ENCODE data around the gene ASB3.

DNA sequence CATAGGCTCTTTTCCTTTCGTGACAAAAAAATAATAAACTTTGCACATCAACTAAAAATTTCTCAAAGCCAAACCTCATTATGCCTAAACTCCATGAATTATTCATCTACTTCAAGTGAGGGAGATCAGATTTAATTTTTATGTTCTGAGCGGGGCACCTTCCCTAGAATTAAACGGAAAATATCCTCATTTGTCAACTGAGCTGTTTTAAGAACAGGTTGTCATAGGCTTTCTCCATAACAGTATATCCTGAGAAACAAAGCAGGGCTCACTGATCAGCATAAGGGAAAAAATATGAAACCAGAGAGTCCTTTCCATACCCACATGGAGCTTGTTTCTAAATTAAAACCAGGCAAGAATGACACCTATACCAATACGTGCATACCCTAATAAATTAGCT, 150.6 kb downstream of the ASB3 start:
- TF ChIP-seq POLR2AphosphoS2 (conservative IDR thresholded peaks at IDR 0.05; ENCODE audit: low read length) (no peak), CTCF (IDR thresholded peaks at IDR 0.05) (no peak), BCL3 (IDR thresholded peaks at IDR 0.05) (no peak), HMGXB4 (CRISPR knock-in tag; IDR thresholded peaks at IDR 0.05; ENCODE audit: borderline replicate concordance) (no peak)
